GM13977 (cell line): ENCODE results near the gene ZNF341.

Experiments
- DNase-seq: peaks from one replicate; pipeline ENCODE4 v3.0.0; 2012; ENCODE audit warnings: low spot score
- in situ Hi-C: fragments of 300-500 bp; cut with MboI; formaldehyde crosslinking; loops from one replicate; pipeline ENCODE4 v1.12.0; 2022; ENCODE audit warnings: low sequenced_read_pairs, low pct_unique_long_range_greater_than_20kb, mixed read lengths, inconsistent platforms; ENCODE audit not compliant: unreplicated experiment
- TF ChIP-seq, protein P1 (sequence below): IDR thresholded peaks from 2 replicates; pipeline ENCODE4 v1.5.1; 2012; ENCODE audit warnings: mild to moderate bottlenecking, control low read depth; ENCODE audit not compliant: insufficient read depth; ENCODE audit errors: extremely low read depth, missing control alignments

Gene ZNF341

GRCh38 chr20:33687370-33687915 is 44.4 kb upstream of the ZNF341 start:
- no peak for DNase-seq
- in situ Hi-C loops = no loop called here
- TF ChIP-seq, protein P1, sequence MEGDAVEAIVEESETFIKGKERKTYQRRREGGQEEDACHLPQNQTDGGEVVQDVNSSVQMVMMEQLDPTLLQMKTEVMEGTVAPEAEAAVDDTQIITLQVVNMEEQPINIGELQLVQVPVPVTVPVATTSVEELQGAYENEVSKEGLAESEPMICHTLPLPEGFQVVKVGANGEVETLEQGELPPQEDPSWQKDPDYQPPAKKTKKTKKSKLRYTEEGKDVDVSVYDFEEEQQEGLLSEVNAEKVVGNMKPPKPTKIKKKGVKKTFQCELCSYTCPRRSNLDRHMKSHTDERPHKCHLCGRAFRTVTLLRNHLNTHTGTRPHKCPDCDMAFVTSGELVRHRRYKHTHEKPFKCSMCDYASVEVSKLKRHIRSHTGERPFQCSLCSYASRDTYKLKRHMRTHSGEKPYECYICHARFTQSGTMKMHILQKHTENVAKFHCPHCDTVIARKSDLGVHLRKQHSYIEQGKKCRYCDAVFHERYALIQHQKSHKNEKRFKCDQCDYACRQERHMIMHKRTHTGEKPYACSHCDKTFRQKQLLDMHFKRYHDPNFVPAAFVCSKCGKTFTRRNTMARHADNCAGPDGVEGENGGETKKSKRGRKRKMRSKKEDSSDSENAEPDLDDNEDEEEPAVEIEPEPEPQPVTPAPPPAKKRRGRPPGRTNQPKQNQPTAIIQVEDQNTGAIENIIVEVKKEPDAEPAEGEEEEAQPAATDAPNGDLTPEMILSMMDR = no peak

- in situ Hi-C loops = no loop called here
- TF ChIP-seq, protein P1 = no peak
- DNase-seq = no peak
Measured at GRCh38 chr20:33687993-33688937, 43.5 kb upstream of the ZNF341 start.

DNA sequence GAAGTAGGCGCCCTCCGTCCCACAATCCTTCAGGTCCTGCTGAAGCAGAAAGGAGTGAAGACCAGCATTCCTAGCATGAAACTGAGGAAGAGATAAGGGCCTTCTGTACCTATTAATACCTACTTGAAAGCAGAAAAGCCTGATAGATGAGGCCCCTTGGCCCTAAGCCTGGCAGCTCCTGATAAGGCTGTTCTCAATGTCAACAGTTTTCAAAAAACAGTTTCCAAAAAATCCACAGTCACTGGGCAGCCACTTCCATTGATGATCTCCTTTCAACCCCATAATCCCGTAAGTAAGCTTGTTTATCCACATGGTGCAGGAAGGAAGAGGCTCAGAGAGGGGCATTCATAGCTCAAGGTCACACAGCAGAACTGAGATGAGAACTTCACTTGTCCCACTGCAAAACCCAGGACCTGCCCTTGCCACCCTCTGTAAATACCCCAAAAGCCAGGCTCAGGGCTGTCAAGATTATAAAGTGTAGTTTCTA is 42.8 kb upstream of the ZNF341 start:
- DNase-seq = no peak
- in situ Hi-C loops = no loop called here
- TF ChIP-seq, protein P1 = no peak

GRCh38 chr20:33689493-33689892 is 42.3 kb upstream of the ZNF341 start:
- TF ChIP-seq, protein P1 = no peak
- in situ Hi-C loops = no loop called here
- DNase-seq = no peak

- in situ Hi-C loops = no loop called here
- TF ChIP-seq, protein P1 = no peak
- no peak for DNase-seq
Measured at GRCh38 chr20:33689973-33690372, 41.8 kb upstream of the ZNF341 start.

DNA sequence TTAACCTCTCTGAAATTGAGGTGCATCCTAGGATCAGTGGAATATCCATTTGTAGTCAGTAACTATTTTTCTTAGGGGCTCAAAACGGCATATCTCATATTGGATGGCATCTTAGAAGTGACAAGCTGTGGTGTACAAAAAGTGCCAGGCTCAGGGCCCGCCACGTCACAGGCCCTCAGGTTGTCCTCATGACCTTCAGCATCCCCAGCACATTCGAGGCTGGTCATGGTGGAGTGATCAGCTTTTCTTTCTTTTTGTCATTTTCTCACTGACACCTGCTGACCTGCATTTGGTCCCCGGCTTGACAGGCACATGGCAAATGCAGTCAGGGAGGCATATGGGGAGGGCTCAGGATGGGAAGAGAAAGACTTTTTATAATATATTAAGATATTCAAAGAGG is 38.5 kb upstream of the ZNF341 start:
- no peak for DNase-seq
- in situ Hi-C loops = no loop called here
- TF ChIP-seq, protein P1 = no peak
